Measurements from ENCODE around the gene KRTAP4-4.
"Not testable (repeated sequence)": the region's sequence is repeated elsewhere in the genome, so short reads cannot be mapped to it uniquely, and the experiment has no call there.

KRTAP4-4 gene

DNA sequence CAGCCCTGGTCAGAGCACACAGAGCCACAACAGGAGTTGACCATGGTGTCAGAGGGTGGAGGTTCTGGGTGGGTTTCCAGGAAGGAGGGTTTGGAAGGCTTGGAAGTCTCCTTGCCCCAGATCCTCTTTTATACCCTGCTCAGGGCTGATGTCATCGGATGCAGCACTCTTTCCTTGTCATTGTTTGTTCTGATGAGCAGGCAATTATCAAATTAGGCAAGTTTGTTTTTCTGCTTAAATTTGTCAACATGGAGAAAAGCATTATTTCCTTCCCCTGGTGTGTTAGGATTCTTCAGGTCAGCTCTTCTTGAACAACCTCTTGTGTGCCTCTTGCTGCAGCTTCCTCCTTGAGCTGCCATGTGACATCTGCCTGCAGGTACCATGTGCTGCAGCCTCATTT, at the start of gene KRTAP4-4:
Gene KRTAP4-4, minus strand, starts transcription at position 101 of the 400 bp plus-strand sequence. Its CDS starts 57 bp downstream, at position 44.
- no peak for DNase-seq

DNA sequence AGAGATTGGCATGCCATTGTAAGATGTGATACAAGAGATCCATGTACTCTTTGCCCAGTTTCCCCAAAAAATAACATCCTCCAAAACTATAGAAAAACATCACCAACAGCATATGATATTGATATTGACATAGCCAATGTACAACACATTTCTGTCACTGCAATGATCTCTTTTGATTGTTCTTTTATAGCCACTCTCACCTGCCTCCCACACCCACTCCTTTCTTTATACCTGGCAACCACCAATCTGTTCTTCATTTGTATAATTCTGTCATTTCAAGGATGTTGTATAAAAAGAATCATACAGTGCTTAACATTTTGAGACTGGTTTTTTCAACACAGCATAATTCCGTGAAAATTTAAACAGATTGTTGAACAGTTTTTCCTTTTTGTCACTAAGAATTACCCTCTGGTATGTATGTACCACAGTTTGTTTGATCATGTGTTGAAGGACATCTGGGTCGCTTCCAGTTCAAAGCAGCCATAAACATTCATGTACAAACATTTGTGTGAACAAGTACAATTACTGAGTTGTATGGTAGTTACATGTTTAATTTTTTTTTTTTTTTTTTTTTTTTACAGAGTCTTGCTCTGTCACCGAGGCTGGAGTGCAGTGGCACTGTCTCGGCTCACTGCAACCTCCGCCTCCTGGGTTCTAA, 39.0 kb upstream of the KRTAP4-4 start:
- peak; percentile 17 for DNase-seq

GRCh38 chr17:41196068-41196467, 35.5 kb upstream of the KRTAP4-4 start:
- no peak for DNase-seq

DNA sequence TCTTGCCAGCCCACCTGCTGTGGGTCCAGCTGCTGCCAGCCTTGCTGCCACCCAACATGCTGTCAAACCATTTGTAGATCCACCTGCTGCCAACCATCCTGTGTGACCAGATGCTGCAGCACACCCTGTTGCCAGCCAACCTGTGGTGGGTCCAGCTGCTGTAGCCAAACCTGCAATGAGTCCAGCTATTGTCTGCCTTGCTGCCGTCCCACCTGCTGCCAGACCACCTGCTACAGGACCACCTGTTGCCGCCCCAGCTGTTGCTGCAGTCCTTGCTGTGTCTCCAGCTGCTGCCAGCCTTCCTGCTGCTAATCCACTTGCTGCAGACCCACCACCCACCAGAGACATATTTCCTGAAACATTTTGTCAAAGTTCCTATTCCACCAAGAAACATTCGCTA, 29.8 kb upstream of the KRTAP4-4 start:
- peak; percentile 18 for DNase-seq

GRCh38 chr17:41189837-41190318, 29.3 kb upstream of the KRTAP4-4 start, which contains the start of gene KRTAP9-1:
TSS of gene KRTAP9-1 (plus strand) at chr17:41189887. CDS start at chr17:41189887, 0 bp downstream.
- not testable (repeated sequence) for DNase-seq

GRCh38 chr17:41186872-41187271, 26.3 kb upstream of the KRTAP4-4 start:
- no peak for DNase-seq

DNA sequence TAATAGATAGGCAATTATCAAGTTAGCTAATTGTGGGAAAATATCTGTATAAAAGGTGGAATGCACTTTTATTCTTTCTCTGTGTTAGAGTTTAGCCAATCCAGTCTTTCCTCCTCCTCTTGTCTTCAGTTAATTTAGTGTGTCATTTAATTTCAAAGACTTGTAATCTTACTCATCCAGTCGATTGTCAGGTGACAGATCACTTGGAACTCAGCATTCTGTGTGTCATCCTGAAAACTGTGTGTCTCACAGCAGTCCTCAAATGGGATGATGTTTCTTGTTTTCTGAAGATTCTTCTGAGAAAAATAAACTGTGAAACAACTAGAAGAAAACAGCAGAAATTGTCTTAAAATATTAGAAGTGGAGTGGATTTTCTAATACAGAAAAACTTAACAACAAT, 24.5 kb upstream of the KRTAP4-4 start:
- DNase-seq: no peak

DNA sequence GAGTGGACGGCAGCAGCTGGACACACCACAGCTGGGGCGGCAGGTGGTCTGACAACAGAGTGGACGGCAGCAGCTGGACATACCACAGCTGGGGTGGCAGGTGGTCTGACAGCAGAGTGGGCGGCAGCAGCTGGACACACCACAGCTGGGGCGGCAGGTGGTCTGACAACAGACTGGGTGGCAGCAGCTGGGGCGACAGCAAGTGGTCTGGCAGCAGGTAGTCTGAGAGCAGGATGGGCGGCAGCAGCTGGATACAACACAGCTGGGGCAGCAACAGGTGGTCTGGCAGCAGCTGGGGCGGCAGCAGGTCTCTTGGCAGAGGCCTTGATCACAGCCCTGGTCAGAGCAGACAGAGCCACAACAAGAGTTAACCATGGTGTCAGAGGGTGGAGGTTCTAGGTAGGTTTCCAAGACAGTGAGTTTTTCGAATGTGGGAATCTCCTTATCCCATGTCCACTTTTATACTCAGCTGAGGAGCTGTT, 24.0 kb upstream of the KRTAP4-4 start, which contains the start of gene KRTAP4-1:
Gene KRTAP4-1, minus strand, starts transcription at position 432 of the 482 bp plus-strand sequence. Its CDS starts 57 bp downstream, at position 375.
- no peak for DNase-seq

- DNase-seq: no peak
Observed at GRCh38 chr17:41178843-41179616, 18.5 kb upstream of the KRTAP4-4 start.

GRCh38 chr17:41178341-41178740, 17.8 kb upstream of the KRTAP4-4 start:
- DNase-seq: no peak

GRCh38 chr17:41177727-41178271, 17.3 kb upstream of the KRTAP4-4 start, which contains the start of gene KRTAP4-2:
TSS of gene KRTAP4-2 (minus strand) at chr17:41178221. CDS start at chr17:41178164, 57 bp downstream.
- DNase-seq: no peak

GRCh38 chr17:41176744-41177387, 16.3 kb upstream of the KRTAP4-4 start:
- DNase-seq: no peak

- no peak for DNase-seq
Observed at GRCh38 chr17:41171886-41172285, 11.3 kb upstream of the KRTAP4-4 start.

- DNase-seq: no peak
Observed at GRCh38 chr17:41168121-41168520, 7.6 kb upstream of the KRTAP4-4 start, which contains the start of gene KRTAP4-3. TSS of gene KRTAP4-3 (minus strand) at chr17:41168221. CDS start at chr17:41168172, 49 bp downstream.

DNA sequence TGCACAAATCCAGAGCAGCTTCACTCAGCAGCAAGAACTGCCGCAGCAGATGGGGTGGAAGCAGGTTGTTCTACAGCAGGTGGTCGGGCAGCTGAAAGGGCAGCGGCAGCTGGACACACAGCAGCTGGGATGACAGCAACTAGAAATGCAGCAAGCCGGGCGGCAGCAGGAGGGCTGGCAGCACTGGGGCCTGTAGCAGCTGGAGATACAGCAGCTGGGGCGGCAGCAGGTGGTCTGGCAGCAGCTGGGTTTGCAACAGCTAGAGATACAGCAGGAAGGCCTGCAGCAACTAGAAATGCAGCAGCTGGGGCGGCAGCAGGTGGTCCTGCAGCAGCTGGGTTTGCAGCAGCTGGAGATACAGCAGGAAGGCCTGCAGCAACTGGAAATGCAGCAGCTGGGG, 7.0 kb upstream of the KRTAP4-4 start:
- DNase-seq: no peak

DNA sequence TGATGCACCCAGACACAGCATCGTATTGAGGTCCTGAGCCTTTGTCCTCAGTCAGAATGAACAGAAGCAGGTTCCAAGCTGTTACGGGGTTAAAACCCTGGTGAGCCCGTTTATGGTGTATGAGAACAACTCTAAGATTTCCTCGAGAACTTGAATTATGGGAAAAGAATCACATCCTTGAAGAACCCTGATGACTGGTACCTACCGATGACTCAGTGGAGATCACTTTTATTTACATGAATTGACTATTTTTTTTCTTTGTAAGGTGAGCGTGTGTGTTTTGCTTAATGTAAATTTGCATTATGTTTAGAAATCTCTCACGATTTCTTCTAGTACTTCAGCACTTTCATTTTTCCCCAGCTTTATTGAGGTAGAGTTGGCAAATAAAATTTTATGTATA, 3.3 kb upstream of the KRTAP4-4 start:
- DNase-seq: no peak

GRCh38 chr17:41160190-41160589, 358 bp downstream of the KRTAP4-4 start:
- not testable (repeated sequence) for DNase-seq

- DNase-seq: no peak
Observed at GRCh38 chr17:41153856-41154255, 6.7 kb downstream of the KRTAP4-4 start.

GRCh38 chr17:41151525-41151924, 9.0 kb downstream of the KRTAP4-4 start:
- DNase-seq: no peak

DNA sequence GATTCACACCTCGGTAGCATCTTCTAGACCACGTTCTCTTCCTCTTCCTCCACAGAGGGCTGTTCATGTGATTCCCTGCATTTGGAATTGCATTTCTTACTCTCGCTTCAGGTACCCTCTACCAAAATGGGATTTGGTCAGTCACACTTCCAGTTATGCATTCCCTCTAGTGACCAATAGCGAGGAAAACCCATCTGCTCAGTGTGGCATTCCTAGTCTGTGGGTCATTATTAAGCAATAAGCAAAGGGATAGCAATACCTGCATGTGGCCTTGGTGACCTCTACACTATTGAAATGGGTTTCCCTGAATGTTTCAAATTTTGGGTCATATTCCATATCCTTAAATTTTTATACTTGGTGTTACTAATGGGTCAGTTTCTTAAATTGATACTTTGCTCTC, 10.5 kb downstream of the KRTAP4-4 start:
- no peak for DNase-seq

GRCh38 chr17:41149652-41149985, 10.9 kb downstream of the KRTAP4-4 start, which contains the start of gene KRTAP4-5:
TSS of gene KRTAP4-5 (minus strand) at chr17:41149825. CDS start at chr17:41149767, 58 bp downstream.
- DNase-seq: no peak

- DNase-seq: not testable (repeated sequence)
Observed at GRCh38 chr17:41148971-41149651, 11.4 kb downstream of the KRTAP4-4 start.

Data from NCI-H2029 (cell line).